Right lobe of liver (tissue), 6 donors: ENCODE data around the gene KIF23. TPM values are rescaled to one million over a fixed set of nuclear protein-coding genes. Genes with fewer than 3 reads are reported as not detected.
"Not testable (repeated sequence)": the region's sequence is repeated elsewhere in the genome, so short reads cannot be mapped to it uniquely, and the experiment has no call there.

Source experiments
- ATAC-seq, 4 donors: fragments of 200-7000 bp; cut with Tn5 transposase; one replicate each; pipeline ENCODE4 v1.9.1; 2020; ENCODE audit warnings: mild to moderate bottlenecking in 4 of 4, moderate library complexity in 4 of 4
- DNase-seq, 3 donors: peaks; one replicate each; pipeline ENCODE4 v3.0.0-alpha.2; 2020
- H3K27ac ChIP-seq, 3 donors: fragments of 200-600 bp; one replicate each; pipeline ENCODE4 v1.8.0; 2022
- H3K27me3 ChIP-seq, 2 donors: fragments of 200-600 bp; one replicate each; pipeline ENCODE4 v1.8.0; 2022
- H3K36me3 ChIP-seq, 4 donors: fragments of 200-600 bp; sonication (generic) in 1 of 4; one replicate each; pipeline versions ENCODE4 v1.5.1 to v1.8.0; 2017 to 2022; ENCODE audit warnings: control low read depth in 1 of 4
- H3K4me1 ChIP-seq, 4 donors: fragments of 200-600 bp; sonication (generic) in 1 of 4; one replicate each; pipeline versions ENCODE4 v1.5.1 to v1.8.0; 2017 to 2022; ENCODE audit warnings: control low read depth in 1 of 4
- H3K4me3 ChIP-seq, 3 donors: fragments of 200-600 bp; one replicate each; pipeline ENCODE4 v1.8.0; 2022
- H3K9me3 ChIP-seq, 4 donors: fragments of 200-600 bp; sonication (generic) in 1 of 4; one replicate each; pipeline versions ENCODE4 v1.5.1 to v1.8.0; 2017 to 2022; ENCODE audit warnings: control low read depth in 1 of 4
- CTCF ChIP-seq, 4 donors: fragments of 200-600 bp in 3 of 4; fragments of 450-650 bp in 1 of 4; IDR thresholded peaks; one replicate each; pipeline versions ENCODE4 v1.5.1 to v1.8.0; 2016 to 2022; ENCODE audit warnings: antibody characterized with exemption in 4 of 4, mild to moderate bottlenecking in 2 of 4
- POLR2A ChIP-seq: fragments of 450-650 bp; IDR thresholded peaks from one replicate; pipeline ENCODE4 v1.6.1; 2017; ENCODE audit warnings: antibody characterized with exemption, mild to moderate bottlenecking
- WGBS: methylation state at CpG from one replicate; pipeline ENCODE4 v1.1.6; 2018; ENCODE audit warnings: low coverage, low lambda C conversion rate; ENCODE audit not compliant: insufficient coverage; ENCODE audit errors: missing lambda C conversion rate; 5-methylcytosine and 5-hydroxymethylcytosine counted together
- intact Hi-C, 2 donors: fragments of 100-400 bp; cut with DNase I; formaldehyde crosslinking; loops; one replicate each; pipeline versions ENCODE4 v1.11.2 to v1.14.1; 2022
- total RNA-seq, 6 experiments: library from RNA; depleted of rRNA in 2 of 6; stranded (reverse); fragments of >200 nt in 2 of 6; fragmentation: NEBNext Ultra II Directional in 3 of 6; extraction: Animal tissue kit (Norgen Biotek cat#: 25700) in 3 of 6; gene quantifications; one replicate each; pipeline versions ENCODE4 v1.1.0 to v1.2.4, GENCODE V29; 2016 to 2023
- donor health status: DM: no; HTN: yes; CAD: no.
- donor health status: DM: no; HTN: no; CAD: no.
- donor health status: DM: no; HTN: no; CAD: no.
- donor health status: DM: no; HTN: yes; CAD: no.
- donor health status: DM: no; HTN: yes; CAD: no.

KIF23 gene
- total RNA-seq, 6 experiments from 2014 or later = 0.09 to 2.2 (median 1.2) TPM

- no peak for DNase-seq
- 83% methylated on average over 2 of the region's 2 CpGs for WGBS
- Histone ChIP-seq H3K27ac (no peak overlapping the region), H3K27me3 (no peaks in the 10 kb centered on the region), H3K9me3 (no peaks in the 10 kb centered on the region), H3K36me3 (no peaks in the 10 kb centered on the region), H3K4me3 (no peak overlapping the region), H3K4me1 (peaks cover 0 to 2% (median 0%) of the 10 kb centered on the region in 4 donors)
- intact Hi-C loops = no loop called here
- no peak for ATAC-seq
- TF ChIP-seq POLR2A = no peak
- no peak for TF ChIP-seq CTCF (IDR thresholded peaks at IDR 0.05)
Observed at GRCh38 chr15:69446953-69447352, 32.8 kb downstream of the KIF23 start.

- DNase-seq, H3K9me3 ChIP-seq, H3K27me3 ChIP-seq, H3K4me3 ChIP-seq, H3K27ac ChIP-seq, ATAC-seq, intact Hi-C loops: not testable (repeated sequence)
- 100% methylated on average over 2 of the region's 4 CpGs for WGBS
- H3K4me1 ChIP-seq = peaks cover 0 to 17% (median 7%) of the 10 kb centered on the region in 4 donors
- peaks cover 0 to 11% (median 4%) of the 10 kb centered on the region in 4 donors for H3K36me3 ChIP-seq
Observed at GRCh38 chr15:69450221-69450620, 36.1 kb downstream of the KIF23 start.

- TF ChIP-seq CTCF (IDR thresholded peaks at IDR 0.05) = no peak
- TF ChIP-seq POLR2A = no peak
- DNase-seq (peak in 1 of 3 donors; percentile 45), ATAC-seq (no peak)
- intact Hi-C loops = no loop called here
- WGBS = 51% methylated on average over 8 of the region's 12 CpGs
- H3K27ac ChIP-seq = peak overlapping the region in 1 of 3 donors; percentile 89
- H3K4me1 ChIP-seq = peaks cover 0 to 17% (median 7%) of the 10 kb centered on the region in 4 donors
- H3K9me3 ChIP-seq = no peaks in the 10 kb centered on the region
- H3K4me3 ChIP-seq = no peak overlapping the region
- H3K27me3 ChIP-seq = no peaks in the 10 kb centered on the region
- peaks cover 4 to 20% (median 9%) of the 10 kb centered on the region in 4 donors for H3K36me3 ChIP-seq
Observed at GRCh38 chr15:69450968-69451695, 37.0 kb downstream of the KIF23 start.

- Histone ChIP-seq H3K4me3 (peak overlapping the region; percentile 73 to 96 (median 90)), H3K27me3 (no peaks in the 10 kb centered on the region), H3K36me3 (peaks cover 6 to 30% (median 14%) of the 10 kb centered on the region in 4 donors), H3K27ac (peak overlapping the region; percentile 75 to 90 (median 89)), H3K4me1 (peaks cover 0 to 17% (median 7%) of the 10 kb centered on the region in 4 donors), H3K9me3 (no peaks in the 10 kb centered on the region)
- intact Hi-C loops = no loop called here
- no peak for TF ChIP-seq POLR2A
- no peak for TF ChIP-seq CTCF (IDR thresholded peaks at IDR 0.05)
- WGBS = 21% methylated on average over 25 of the region's 32 CpGs
- DNase-seq = no peak
- peak; percentile 47 to 67 (median 66) for ATAC-seq
Observed at GRCh38 chr15:69451951-69452691, 38.0 kb downstream of the KIF23 start.
